Kidney glomerular epithelial cell (primary cell): Measurements from ENCODE around the gene SIRT2.

Source experiments
- DNase-seq: peaks from one replicate; lab custom pipeline; 2025; lab: John Stamatoyannopoulos, UW

SIRT2 gene

DNA sequence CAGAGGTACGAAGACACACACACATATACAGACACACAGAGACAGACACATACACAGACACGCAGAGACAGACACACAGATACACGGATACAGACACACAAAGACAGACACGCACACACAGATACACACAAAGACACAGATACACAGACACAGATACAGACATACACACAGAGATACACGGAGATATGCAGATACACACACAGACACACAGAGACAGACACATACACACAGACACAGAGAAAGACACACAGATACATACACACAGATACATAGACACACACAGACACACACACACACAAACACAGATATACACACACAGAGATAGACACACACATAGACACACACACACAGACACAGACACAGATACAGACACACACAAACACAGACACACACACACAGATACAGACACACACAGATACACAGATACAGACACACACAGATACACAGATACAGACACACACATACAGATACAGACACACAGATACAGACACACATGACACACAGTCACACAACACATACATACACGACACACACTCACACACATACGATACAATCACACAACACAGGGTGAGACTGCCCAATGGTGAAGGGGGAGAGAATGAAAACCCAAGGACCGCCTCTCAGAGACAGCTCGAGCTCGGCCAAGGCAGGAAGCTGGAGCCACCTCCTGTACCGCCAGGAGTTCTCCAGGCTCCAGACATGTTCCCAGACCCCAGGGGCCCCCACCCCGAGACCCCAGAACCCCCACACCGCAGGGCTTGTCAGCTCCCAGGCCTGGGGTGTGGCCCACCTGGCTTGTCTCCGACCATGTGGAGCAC, 21.4 kb upstream of the SIRT2 start:
- DNase-seq = no peak

- DNase-seq = no peak
Observed at GRCh38 chr19:38919837-38920601, 20.6 kb upstream of the SIRT2 start.

- DNase-seq = no peak
Observed at GRCh38 chr19:38918526-38918925, 19.1 kb upstream of the SIRT2 start.

GRCh38 chr19:38917921-38918491, 18.6 kb upstream of the SIRT2 start:
- DNase-seq = no peak

DNA sequence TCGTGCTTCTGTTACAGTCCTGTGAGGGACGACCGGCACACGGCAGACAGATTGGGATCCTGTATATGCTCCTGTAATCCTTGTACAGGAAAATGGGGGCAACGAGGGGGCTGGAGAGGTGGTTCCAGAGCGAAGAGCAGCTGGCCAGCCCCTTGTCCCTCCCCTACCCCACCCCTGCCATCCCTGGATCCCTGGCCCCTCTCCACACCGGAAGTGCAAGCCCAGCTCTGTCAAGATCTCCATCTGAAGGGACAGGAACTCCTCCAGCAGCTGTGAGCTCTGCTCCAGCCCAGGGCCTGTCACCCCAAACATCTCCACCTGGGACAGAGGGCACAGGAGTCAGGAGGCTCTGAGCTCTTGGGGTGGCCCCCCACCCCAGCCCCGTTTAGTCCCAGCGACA, 18.1 kb upstream of the SIRT2 start:
- DNase-seq = no peak

DNA sequence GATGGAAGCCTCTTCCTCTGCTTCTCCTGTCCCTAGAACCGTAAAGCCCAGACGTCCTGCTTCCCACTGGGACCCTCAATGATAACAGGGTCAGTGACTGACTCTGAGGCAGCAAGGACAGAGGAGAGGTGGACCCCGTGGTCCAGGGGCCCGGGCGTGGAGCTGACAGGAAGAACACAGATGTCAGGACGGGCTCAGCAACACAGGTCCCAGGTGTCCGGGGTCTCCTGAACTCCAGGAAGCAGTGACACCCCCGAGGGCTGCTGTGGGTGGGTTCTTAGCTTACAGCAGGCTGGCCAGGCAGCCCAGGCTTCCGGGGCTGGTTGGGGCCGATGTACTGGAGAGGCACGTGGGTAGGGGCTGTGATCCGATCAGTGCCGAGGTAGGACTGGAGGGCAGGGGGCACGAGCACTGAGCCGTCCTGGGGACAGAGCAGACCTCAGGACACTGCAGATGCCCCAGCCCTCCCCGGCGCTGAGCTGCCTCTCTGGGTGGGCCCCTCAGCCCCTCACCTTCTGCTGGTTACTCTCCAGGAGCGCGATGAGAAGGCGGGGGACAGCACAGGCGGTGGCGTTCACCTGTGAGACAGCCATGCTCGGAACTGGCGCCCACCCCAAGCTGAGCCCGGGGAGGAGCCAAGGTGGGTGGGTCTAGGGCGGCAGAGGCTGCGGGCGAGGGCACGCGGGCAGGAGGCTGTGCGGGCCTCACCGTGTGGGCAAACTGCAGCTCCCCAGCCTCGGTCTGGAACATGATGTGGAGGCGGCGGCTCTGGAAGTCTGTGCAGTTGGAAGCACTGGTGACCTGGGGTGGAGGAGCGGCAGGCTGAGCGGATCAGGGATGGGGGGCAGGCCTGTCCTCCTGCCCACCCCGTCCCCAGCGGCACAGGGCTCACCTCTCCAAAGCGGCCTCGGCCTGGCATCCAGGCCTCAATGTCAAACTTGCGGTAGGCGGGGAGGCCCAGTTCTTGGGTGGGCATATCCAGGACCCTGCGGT, 16.2 kb upstream of the SIRT2 start:
- no peak for DNase-seq

DNA sequence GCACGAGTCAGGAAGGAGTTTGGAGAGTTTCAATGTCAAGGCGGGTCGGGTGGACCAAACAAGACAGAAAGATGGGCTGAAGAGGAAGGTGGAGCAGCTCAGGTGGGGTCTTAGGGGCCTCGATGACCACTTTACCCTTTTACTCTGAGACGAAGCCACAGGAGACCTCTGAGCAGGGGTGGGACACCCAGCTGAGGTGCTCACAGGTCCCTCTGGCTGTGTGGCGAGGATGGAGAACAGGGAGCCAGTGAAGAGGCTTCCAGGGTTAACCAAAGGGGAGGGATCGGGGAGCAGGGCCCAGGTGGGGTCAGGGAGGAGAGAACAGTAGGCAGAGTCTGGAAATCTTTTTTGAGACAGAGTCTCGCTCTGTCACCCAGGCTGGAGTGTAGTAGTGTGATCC, 14.5 kb upstream of the SIRT2 start:
- DNase-seq = no peak

DNA sequence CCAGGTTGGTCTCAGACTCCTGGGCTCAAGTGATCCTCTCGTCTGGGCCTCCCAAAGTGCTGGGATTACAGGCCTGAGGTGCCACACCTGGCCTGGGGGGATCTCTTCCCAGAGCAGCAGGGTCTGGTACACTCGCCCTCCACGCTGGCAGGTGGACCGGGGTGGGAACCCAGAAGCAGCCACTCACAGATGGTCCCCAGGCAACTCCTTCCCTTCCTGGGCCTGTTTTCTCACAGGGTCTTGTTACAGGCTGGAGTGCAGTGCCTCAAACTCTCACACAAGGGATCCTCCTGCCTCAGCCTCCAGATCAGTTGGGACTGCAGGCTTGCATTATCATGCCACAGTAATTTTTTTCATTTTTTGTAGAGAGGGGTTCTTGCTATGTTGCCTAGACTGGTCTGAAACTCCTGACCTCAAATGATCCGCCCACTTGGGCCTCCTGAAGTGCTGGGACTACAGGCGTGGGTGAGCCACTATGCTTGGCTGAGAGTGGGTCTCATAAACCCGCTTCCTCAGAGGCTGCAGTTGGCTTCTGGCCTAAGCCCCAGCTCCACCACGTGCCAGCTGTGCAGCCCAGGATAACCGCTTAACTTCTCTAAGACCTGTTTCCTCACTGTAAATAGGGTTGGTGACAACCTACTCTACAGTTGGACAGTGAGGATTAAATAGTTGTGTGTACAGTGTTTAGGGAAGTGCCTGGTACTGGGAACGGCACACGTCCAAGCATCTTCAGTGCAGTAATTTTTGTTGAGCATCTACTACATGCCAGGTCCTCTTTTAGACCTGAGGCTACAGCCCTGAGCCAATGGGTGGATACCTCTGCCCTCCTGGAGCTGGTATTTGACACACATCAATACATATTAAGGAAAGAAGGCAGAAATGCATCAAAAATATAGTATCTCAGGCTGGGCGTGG, 13.4 kb upstream of the SIRT2 start:
- DNase-seq = no peak

GRCh38 chr19:38911388-38912001, 12.1 kb upstream of the SIRT2 start:
- DNase-seq = no peak

- no peak for DNase-seq
Observed at GRCh38 chr19:38910488-38910887, 11.1 kb upstream of the SIRT2 start.

DNA sequence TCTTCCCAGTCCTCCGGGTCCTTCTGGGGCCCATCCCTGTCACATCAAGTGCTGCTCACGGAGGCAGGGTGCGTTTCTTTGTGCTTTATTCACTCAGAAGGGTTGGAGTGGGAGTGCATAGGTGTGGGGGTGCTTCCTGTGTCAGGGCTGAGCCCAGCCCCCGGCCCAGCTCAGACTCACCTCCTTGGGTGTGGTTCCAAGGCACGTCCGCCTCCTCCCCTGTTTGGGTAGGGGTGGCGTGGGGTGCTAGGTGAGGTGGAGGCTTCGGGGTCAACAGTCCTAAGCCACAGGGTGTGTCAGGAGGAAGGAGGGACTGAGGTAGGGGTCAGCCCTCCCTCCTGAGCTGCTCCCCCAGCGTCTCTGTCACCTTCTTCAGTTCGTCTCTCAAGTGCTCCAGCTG, 9.5 kb upstream of the SIRT2 start:
- no peak for DNase-seq

DNA sequence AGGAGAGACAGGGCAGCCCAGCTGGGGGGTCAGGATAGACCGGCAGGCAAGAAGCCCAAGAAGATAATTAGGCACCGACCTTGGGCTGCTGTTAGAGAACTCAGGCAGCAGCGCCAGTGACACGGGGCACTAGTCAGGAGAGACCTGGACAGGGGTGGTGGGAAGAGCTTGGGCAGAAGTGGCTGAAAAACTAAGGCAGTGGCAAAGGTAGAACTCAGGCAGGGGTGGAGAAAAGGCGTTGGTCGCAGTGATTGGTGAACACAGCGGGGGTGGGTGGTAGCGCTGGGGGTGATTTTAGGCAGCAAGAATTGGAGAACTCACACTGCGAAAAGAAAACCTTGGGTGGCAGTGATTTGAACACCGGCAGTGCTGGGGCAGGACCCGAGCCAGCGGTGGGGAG, 8.3 kb upstream of the SIRT2 start:
- no peak for DNase-seq

DNA sequence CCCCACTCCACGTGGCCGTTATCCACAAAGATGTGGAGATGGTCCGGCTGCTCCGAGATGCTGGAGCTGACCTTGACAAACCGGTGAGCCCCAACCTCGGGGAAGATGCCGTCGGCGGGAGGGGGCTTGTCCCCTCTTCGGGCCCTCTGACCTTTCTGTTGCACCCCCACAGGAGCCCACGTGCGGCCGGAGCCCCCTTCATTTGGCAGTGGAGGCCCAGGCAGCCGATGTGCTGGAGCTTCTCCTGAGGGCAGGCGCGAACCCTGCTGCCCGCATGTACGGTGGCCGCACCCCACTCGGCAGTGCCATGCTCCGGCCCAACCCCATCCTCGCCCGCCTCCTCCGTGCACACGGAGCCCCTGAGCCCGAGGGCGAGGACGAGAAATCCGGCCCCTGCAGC, 7.8 kb upstream of the SIRT2 start:
- DNase-seq = no peak

GRCh38 chr19:38905620-38906019, 6.2 kb upstream of the SIRT2 start:
- no peak for DNase-seq

- DNase-seq = no peak
Observed at GRCh38 chr19:38904581-38905539, 5.4 kb upstream of the SIRT2 start.

DNA sequence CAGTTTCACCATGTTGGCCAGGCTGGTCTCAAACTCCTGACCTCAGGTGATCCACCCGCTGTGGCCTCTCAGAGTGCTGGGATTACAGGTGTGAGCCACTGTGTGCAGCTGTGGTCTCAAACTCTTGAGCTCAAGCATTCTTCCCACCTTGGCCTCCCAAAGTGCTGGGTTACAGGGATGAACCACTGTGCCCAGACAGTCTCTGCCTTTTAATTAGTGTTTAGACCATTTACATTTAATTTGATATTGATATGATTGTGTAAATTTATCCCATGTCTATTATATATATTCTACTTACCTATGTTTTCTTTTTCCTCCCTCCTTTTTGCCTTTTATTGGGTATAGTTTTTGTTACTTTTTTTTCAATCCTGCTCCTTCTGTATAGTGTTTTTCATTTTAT, 2.3 kb upstream of the SIRT2 start:
- no peak for DNase-seq

- DNase-seq = no peak
Observed at GRCh38 chr19:38900743-38901190, 1.3 kb upstream of the SIRT2 start.

- peak; percentile 34 for DNase-seq
Observed at GRCh38 chr19:38900202-38900629, 798 bp upstream of the SIRT2 start.
